IMR-90 (cell line): Measurements from ENCODE around the gene RANBP3. TPM values are rescaled to one million over a fixed set of nuclear protein-coding genes. Genes with fewer than 3 reads are reported as not detected.
A peak's percentile ranks its signal among the peaks of the same experiment; 100 is the strongest.

Source experiments
- ATAC-seq: fragments of 200-7000 bp; cut with Tn5 transposase; 2 replicates; pipeline ENCODE4 v1.9.1; 2020; ENCODE audit warnings: low read depth, mild to moderate bottlenecking, moderate library complexity
- BruUV-seq: library from RNA; stranded (reverse); fragments of 400-500 nt; replicated peaks from 2 replicates; lab custom pipeline; 2021; lab: Mats Ljungman, UMichigan
- CTCF ChIA-PET: fragments of 300-600 bp; formaldehyde crosslinking; extraction: SDS; loops from one replicate; lab custom pipeline; 2021; ENCODE audit warnings: antibody characterized with exemption; lab: Yijun Ruan, JAX
- POLR2A ChIA-PET: fragments of 300-600 bp; sonication (Branson Sonifier 250); formaldehyde crosslinking; loops from one replicate; lab custom pipeline; 2022; ENCODE audit warnings: antibody characterized with exemption; ENCODE audit not compliant: unreplicated experiment; lab: Charles Lee
- DNase-seq: peaks from one replicate; pipeline ENCODE4 v3.0.0; 2013
- H2AFZ ChIP-seq: replicated peaks from 2 replicates; pipeline ENCODE3; 2013; ENCODE audit warnings: low read length, mild to moderate bottlenecking; ENCODE audit not compliant: poor library complexity
- H2AK5ac ChIP-seq: 2 replicates; pipeline ENCODE4 v1.6.1; 2013; ENCODE audit warnings: low read depth, low read length, inconsistent platforms
- H2AK9ac ChIP-seq: replicated peaks from 2 replicates; pipeline ENCODE3; 2013; ENCODE audit warnings: mild to moderate bottlenecking, low read depth, low read length, moderate library complexity; ENCODE audit not compliant: poor library complexity
- H2BK120ac ChIP-seq: 2 replicates; pipeline ENCODE4 v1.6.1; 2013; ENCODE audit warnings: low read depth, low read length, inconsistent platforms
- H2BK15ac ChIP-seq: 3 replicates; pipeline ENCODE4 v1.6.1; 2013; ENCODE audit warnings: low read depth, low read length, inconsistent platforms
- H2BK20ac ChIP-seq: 2 replicates; pipeline ENCODE4 v1.6.1; 2013; ENCODE audit warnings: low read depth, mild to moderate bottlenecking, inconsistent platforms, low read length, moderate library complexity
- H2BK5ac ChIP-seq: 2 replicates; pipeline ENCODE4 v1.6.1; 2013; ENCODE audit warnings: mild to moderate bottlenecking, low read depth, low read length, inconsistent platforms; ENCODE audit not compliant: poor library complexity, severe bottlenecking
- H3K14ac ChIP-seq: replicated peaks from 2 replicates; pipeline ENCODE4 v1.6.1; 2013; ENCODE audit warnings: low read depth, low read length, inconsistent platforms
- H3K18ac ChIP-seq: 2 replicates; pipeline ENCODE4 v1.6.1; 2013; ENCODE audit warnings: low read depth, low read length, control low read depth
- H3K23ac ChIP-seq: 2 replicates; pipeline ENCODE4 v1.6.1; 2013; ENCODE audit warnings: low read depth, low read length, inconsistent platforms
- H3K27ac ChIP-seq: 2 replicates; pipeline ENCODE4 v1.5.1; 2013; ENCODE audit warnings: mild to moderate bottlenecking, control low read depth, low read length; ENCODE audit not compliant: insufficient read depth
- H3K27me3 ChIP-seq: 2 replicates; pipeline ENCODE4 v1.6.1; 2013; ENCODE audit warnings: low read length; ENCODE audit not compliant: control insufficient read depth, insufficient read depth
- H3K36me3 ChIP-seq: 2 replicates; pipeline ENCODE4 v1.6.1; 2013; ENCODE audit warnings: low read length, mixed read lengths; ENCODE audit not compliant: control insufficient read depth, insufficient read depth
- H3K4ac ChIP-seq: 2 replicates; pipeline ENCODE4 v1.6.1; 2013; ENCODE audit warnings: low read depth, low read length, inconsistent platforms
- H3K4me1 ChIP-seq: 2 replicates; pipeline ENCODE4 v1.6.1; 2013; ENCODE audit warnings: low read length, mixed read lengths; ENCODE audit not compliant: control insufficient read depth, insufficient read depth
- H3K4me2 ChIP-seq: 2 replicates; pipeline ENCODE4 v1.6.1; 2013; ENCODE audit warnings: low read depth, mild to moderate bottlenecking, control low read depth, low read length, moderate library complexity
- H3K4me3 ChIP-seq: 2 replicates; pipeline ENCODE4 v1.5.1; 2013; ENCODE audit warnings: low read depth, mild to moderate bottlenecking, control low read depth, low read length, moderate library complexity; ENCODE audit not compliant: insufficient read depth
- H3K56ac ChIP-seq: 2 replicates; pipeline ENCODE4 v1.6.1; 2013; ENCODE audit warnings: low read length, inconsistent platforms; ENCODE audit not compliant: insufficient read depth; ENCODE audit errors: extremely low read depth
- H3K79me1 ChIP-seq, 2 experiments: 2 replicates each; pipeline ENCODE4 v1.6.1; 2013; ENCODE audit warnings: low read length in 2 of 2, inconsistent platforms in 1 of 2, low read depth in 1 of 2
- H3K9ac ChIP-seq: 2 replicates; pipeline ENCODE4 v1.6.1; 2013; ENCODE audit warnings: low read depth, low read length, control low read depth
- H3K9me1 ChIP-seq: 2 replicates; pipeline ENCODE4 v1.6.1; 2013; ENCODE audit warnings: low read length, inconsistent platforms; ENCODE audit not compliant: insufficient read depth
- H3K9me3 ChIP-seq: 2 replicates; pipeline ENCODE4 v1.6.1; 2013; ENCODE audit warnings: low read length; ENCODE audit not compliant: control insufficient read depth, insufficient read depth
- H4K20me1 ChIP-seq: 2 replicates; pipeline ENCODE4 v1.6.1; 2013; ENCODE audit warnings: low read length, inconsistent platforms; ENCODE audit not compliant: insufficient read depth
- H4K5ac ChIP-seq: 2 replicates; pipeline ENCODE4 v1.6.1; 2013; ENCODE audit warnings: mild to moderate bottlenecking, low read depth, low read length, control low read depth
- H4K8ac ChIP-seq, 2 experiments: 2 replicates each; pipeline ENCODE4 v1.6.1; 2013; ENCODE audit warnings: low read depth in 2 of 2, low read length in 2 of 2, control low read depth in 1 of 2, inconsistent platforms in 1 of 2
- H4K91ac ChIP-seq: 2 replicates; pipeline ENCODE4 v1.6.1; 2013; ENCODE audit warnings: low read depth, low read length, inconsistent platforms; ENCODE audit not compliant: insufficient read depth
- CEBPB ChIP-seq: IDR thresholded peaks from 2 replicates; pipeline ENCODE4 v1.6.1; 2012; ENCODE audit warnings: low read depth, low read length, improper control_type of control experiment
- CHD1 ChIP-seq: IDR thresholded peaks from 2 replicates; pipeline ENCODE4 v1.6.1; 2012; ENCODE audit warnings: low read depth, low read length, improper control_type of control experiment
- CTCF ChIP-seq: conservative IDR thresholded peaks from 2 replicates; pipeline ENCODE4 v1.5.1; 2012; ENCODE audit warnings: mild to moderate bottlenecking, low read depth, low read length, improper control_type of control experiment
- ELK1 ChIP-seq: fragments of 150-350 bp; IDR thresholded peaks from 2 replicates; pipeline ENCODE4 v1.6.1; 2016; ENCODE audit warnings: low read depth, mild to moderate bottlenecking, low read length, moderate library complexity, borderline replicate concordance
- FOS ChIP-seq: fragments of 150-350 bp; IDR thresholded peaks from 2 replicates; pipeline ENCODE4 v1.6.1; 2016; ENCODE audit warnings: low read depth, low read length
- MAZ ChIP-seq: IDR thresholded peaks from 2 replicates; pipeline ENCODE4 v1.6.1; 2012; ENCODE audit warnings: low read depth, mild to moderate bottlenecking, low read length, improper control_type of control experiment, moderate library complexity, borderline replicate concordance
- MXI1 ChIP-seq: IDR thresholded peaks from 2 replicates; pipeline ENCODE4 v1.6.1; 2012; ENCODE audit warnings: low read depth, mild to moderate bottlenecking, low read length, moderate library complexity, borderline replicate concordance
- NFE2L2 ChIP-seq: fragments of 150-350 bp; IDR thresholded peaks from 2 replicates; pipeline ENCODE4 v1.6.1; 2016; ENCODE audit warnings: low read depth, mild to moderate bottlenecking, low read length
- POLR2A ChIP-seq: IDR thresholded peaks from 2 replicates; pipeline ENCODE4 v1.6.1; 2012; ENCODE audit warnings: mild to moderate bottlenecking, low read depth, low read length
- RAD21 ChIP-seq: IDR thresholded peaks from 2 replicates; pipeline ENCODE4 v1.6.1; 2012; ENCODE audit warnings: low read length, improper control_type of control experiment
- RCOR1 ChIP-seq: IDR thresholded peaks from 2 replicates; pipeline ENCODE4 v1.6.1; 2012; ENCODE audit warnings: mild to moderate bottlenecking, low read length, improper control_type of control experiment; ENCODE audit not compliant: insufficient replicate concordance
- RFX5 ChIP-seq: IDR thresholded peaks from 2 replicates; pipeline ENCODE4 v1.8.0; 2012; ENCODE audit warnings: low read depth, mild to moderate bottlenecking, low read length, moderate library complexity
- SMC3 ChIP-seq: fragments of 150-350 bp; IDR thresholded peaks from 2 replicates; pipeline ENCODE4 v1.6.1; 2016; ENCODE audit warnings: low read depth, mild to moderate bottlenecking, antibody characterized with exemption, low read length, moderate library complexity
- USF2 ChIP-seq: fragments of 150-350 bp; IDR thresholded peaks from 2 replicates; pipeline ENCODE4 v1.6.1; 2017; ENCODE audit warnings: mild to moderate bottlenecking, antibody characterized with exemption, low read length, low read depth
- WGBS, 2 experiments: methylation state at CpG; one replicate each; pipeline versions ENCODE4 v1.1.5 to v1.1.7; 2013; ENCODE audit warnings: missing lambda C conversion rate in 2 of 2; ENCODE audit not compliant: insufficient read length in 1 of 2; ENCODE audit errors: extremely low coverage in 2 of 2; 5-methylcytosine and 5-hydroxymethylcytosine counted together
- dilution Hi-C: fragments of 300-500 bp; cut with HindIII; formaldehyde crosslinking; loops from one replicate; pipeline ENCODE4 v1.14.3; 2018; ENCODE audit warnings: low sequenced_read_pairs; ENCODE audit not compliant: unreplicated experiment
- in situ Hi-C: fragments of 300-500 bp; cut with MboI; formaldehyde crosslinking; loops from 3 replicates; pipeline ENCODE4 v1.14.3; 2019; ENCODE audit warnings: low sequenced_read_pairs, inconsistent platforms, mixed read lengths
- intact Hi-C: fragments of 100-400 bp; cut with micrococcal nuclease; formaldehyde crosslinking; loops from 2 replicates; pipeline ENCODE4 v1.10.0; 2022
- polyA plus RNA-seq, 3 experiments: library from polyadenylated mRNA; depleted of rRNA; stranded (reverse); fragments of >200 nt; gene quantifications; 2 replicates each; pipeline ENCODE4 v1.2.3, GENCODE V29; 2012; ENCODE audit warnings: low replicate concordance in 1 of 3
- total RNA-seq: library from RNA; depleted of rRNA; stranded (reverse); fragments of >200 nt; gene quantifications from 2 replicates; pipeline ENCODE4 v1.2.3, GENCODE V29; 2012

Gene RANBP3
- total and polyA plus RNA-seq, 2 of the 4 experiments (the other 2 are of a cell fraction): 42.5 to 111 TPM

GRCh38 chr19:5933391-5934068 lies 44.4 kb downstream of the RANBP3 start:
- Histone ChIP-seq H3K4me2 (no peak overlapping the region), H3K4me1 (peaks cover 32% of the 10 kb centered on the region), H3K56ac (no peak overlapping the region), H3K9me1 (peaks cover 34% of the 10 kb centered on the region), H2AK9ac (peak overlapping the region; percentile 60), H4K5ac (peak overlapping the region; percentile 19; the same call in 1 of the 2 replicates), H3K4me3 (no peak overlapping the region), H3K9me3 (no peaks in the 10 kb centered on the region), H3K27me3 (no peaks in the 10 kb centered on the region), H4K20me1 (peaks cover 34% of the 10 kb centered on the region), H4K8ac (peak overlapping the region in 1 of 2 experiments; percentile 24; a peak in 1 of 4 replicates), H3K27ac (peak overlapping the region; percentile 69), H4K91ac (peak overlapping the region; percentile 84), H3K23ac (no peak overlapping the region), H2BK20ac (no peak overlapping the region), H3K14ac (peak overlapping the region; percentile 94), H3K79me1 (peaks cover 32 to 76% of the 10 kb centered on the region in 2 experiments; a peak in 3 of 4 replicates), H3K4ac (peak overlapping the region; percentile 94), H3K18ac (peak overlapping the region; percentile 14; the same call in 1 of the 2 replicates), H2AFZ (no peak overlapping the region), H2BK15ac (peak overlapping the region; percentile 81; the same call in 2 of the 3 replicates), H2BK120ac (peak overlapping the region; percentile 86), H2BK5ac (peak overlapping the region; percentile 74), H3K36me3 (peaks cover 52% of the 10 kb centered on the region), H2AK5ac (peak overlapping the region; percentile 99), H3K9ac (no peak overlapping the region; the same call in 1 of the 2 replicates)
- DNase-seq (no peak), ATAC-seq (no peak)
- in situ Hi-C loops: no loop called here
- TF ChIP-seq RFX5 (no peak), NFE2L2 (no peak), CHD1 (no peak), RAD21 (no peak), CEBPB (no peak), SMC3 (no peak), POLR2A (no peak), MXI1 (no peak), FOS (no peak), ELK1 (no peak), MAZ (no peak), USF2 (no peak), RCOR1 (no peak), CTCF (no peak)
- CTCF ChIA-PET: no interaction called here
- dilution Hi-C loops: no loop called here
- 82% methylated on average over 12 of the region's 20 CpGs; no CpG with 5 or more reads in 1 of the 2 experiments for WGBS, 2 experiments
- intact Hi-C loops: loop anchor here (2.0 kb wide), 1 partner anchor 29 kb away; the partner anchor contains the start of gene VMAC
- BruUV-seq: no TSS peak
- POLR2A ChIA-PET: no interaction called here
